Endothelial cell of umbilical vein (primary cell): ENCODE data around the gene RASAL2. TPM values are rescaled to one million over a fixed set of nuclear protein-coding genes. Genes with fewer than 3 reads are reported as not detected.

Experiments
- BruUV-seq: library from RNA; stranded (reverse); fragments of 400-500 nt; replicated peaks from 2 replicates; lab custom pipeline; 2021; lab: Mats Ljungman, UMichigan
- CTCF ChIA-PET: fragments of 300-600, 350-600 bp; sonication (Branson Sonifier 250); formaldehyde crosslinking; loops from one replicate; lab custom pipeline; 2021; ENCODE audit warnings: antibody characterized with exemption, inconsistent platforms; lab: Charles Lee
- POLR2A ChIA-PET: fragments of 300-600, 350-600 bp; sonication (Branson Sonifier 250); formaldehyde crosslinking; loops from one replicate; lab custom pipeline; 2021; ENCODE audit warnings: antibody characterized with exemption, inconsistent platforms; lab: Charles Lee
- DNase-seq: peaks from one replicate; pipeline ENCODE4 v3.0.0-alpha.2; 2011; ENCODE audit warnings: low read depth, low spot score
- FAIRE-seq: peaks from 2 replicates; lab custom pipeline; 2011; peaks lifted over from hg19 to GRCh38; lab: Jason Lieb, UNC
- H2AFZ ChIP-seq: 2 replicates; pipeline ENCODE4 v1.6.0; 2012; ENCODE audit warnings: low read depth, low read length, control low read depth, inconsistent platforms
- H3K27ac ChIP-seq: 2 replicates; pipeline ENCODE4 v1.5.1; 2011; ENCODE audit warnings: low read depth, mild to moderate bottlenecking, control low read depth, low read length, moderate library complexity; ENCODE audit not compliant: insufficient read depth
- H3K27me3 ChIP-seq, 2 experiments: 2 replicates each; pipeline versions ENCODE4 v1.6.0 to v1.6.1; 2011; ENCODE audit warnings: low read length in 2 of 2, mixed read lengths in 1 of 2; ENCODE audit not compliant: control insufficient read depth in 2 of 2, insufficient read depth in 2 of 2
- H3K36me3 ChIP-seq, 2 experiments: 2 replicates in 1 of 2; 3 replicates in 1 of 2; pipeline ENCODE4 v1.5.1; 2011; ENCODE audit warnings: low read length in 2 of 2, mild to moderate bottlenecking in 1 of 2, moderate library complexity in 1 of 2; ENCODE audit not compliant: control insufficient read depth in 2 of 2, insufficient read depth in 2 of 2; ENCODE audit errors: extremely low read depth in 1 of 2
- H3K4me1 ChIP-seq: 3 replicates; pipeline ENCODE4 v1.5.1; 2011; ENCODE audit warnings: mild to moderate bottlenecking, low read length; ENCODE audit not compliant: control insufficient read depth, insufficient read depth; ENCODE audit errors: extremely low read depth
- H3K4me2 ChIP-seq: 2 replicates; pipeline ENCODE4 v1.6.1; 2011; ENCODE audit warnings: low read length, control low read depth, mixed read lengths; ENCODE audit not compliant: insufficient read depth
- H3K4me3 ChIP-seq, 3 experiments: fragments of 200-600 bp in 1 of 3; sonication (generic), shearing (Covaris generic) in 1 of 3; replicated peaks in 1 of 3; 2 replicates each; pipeline ENCODE4 v1.5.1; 2011 to 2016; ENCODE audit warnings: control low read depth in 3 of 3, low read length in 3 of 3, mild to moderate bottlenecking in 2 of 3, inconsistent platforms in 1 of 3, low read depth in 1 of 3, moderate library complexity in 1 of 3; ENCODE audit not compliant: insufficient read depth in 1 of 3
- H3K79me2 ChIP-seq: 2 replicates; pipeline ENCODE4 v1.6.0; 2012; ENCODE audit warnings: low read length, inconsistent platforms; ENCODE audit not compliant: control insufficient read depth, insufficient read depth
- H3K9ac ChIP-seq: replicated peaks from 2 replicates; pipeline ENCODE3; 2011; ENCODE audit warnings: low read length, control low read depth; ENCODE audit not compliant: insufficient read depth; ENCODE audit errors: extremely low read depth
- H3K9me1 ChIP-seq: replicated peaks from 3 replicates; pipeline ENCODE4 v1.6.0; 2011; ENCODE audit warnings: mild to moderate bottlenecking, low read length; ENCODE audit not compliant: control insufficient read depth, insufficient read depth; ENCODE audit errors: extremely low read depth
- H3K9me3 ChIP-seq: replicated peaks from 2 replicates; pipeline ENCODE4 v1.5.1; 2012; ENCODE audit warnings: low read length, inconsistent platforms; ENCODE audit not compliant: control insufficient read depth, insufficient read depth
- H4K20me1 ChIP-seq: replicated peaks from 2 replicates; pipeline ENCODE3; 2011; ENCODE audit warnings: mild to moderate bottlenecking, low read length; ENCODE audit not compliant: control insufficient read depth, insufficient read depth; ENCODE audit errors: extremely low read depth
- POLR2AphosphoS5 ChIP-seq: IDR thresholded peaks from 2 replicates; pipeline ENCODE4 v1.6.1; 2012; ENCODE audit warnings: low read depth, mild to moderate bottlenecking, control low read depth, low read length, moderate library complexity; ENCODE audit not compliant: insufficient read depth
- dilution Hi-C: fragments of 300-500 bp; cut with MboI; formaldehyde crosslinking; loops from one replicate; pipeline ENCODE4 v1.15.0; 2019; ENCODE audit warnings: low sequenced_read_pairs; ENCODE audit not compliant: extremely low pct_ligation_motif_present
- intact Hi-C: fragments of 100-400 bp; cut with micrococcal nuclease; formaldehyde crosslinking; loops from one replicate; pipeline ENCODE4 v1.10.0; 2022
- polyA plus RNA-seq, 4 experiments: library from polyadenylated mRNA; depleted of rRNA in 3 of 4; stranded (reverse) in 3 of 4; unstranded in 1 of 4; fragments of >200 nt; gene quantifications; 2 replicates each; pipeline versions ENCODE4 v1.2.1 to v1.2.3, GENCODE V29; 2011 to 2012; ENCODE audit warnings: missing spikeins in 1 of 4
- total RNA-seq: library from RNA; stranded (reverse); gene quantifications from 2 replicates; pipeline ENCODE4 v1.2.3, GENCODE V29; 2021

The RASAL2 gene
- total and polyA plus RNA-seq, 2 donors (not counting 3 experiments of a cell fraction or from before 2014, with no cell fraction given) = 12.5 to 15.5 TPM

DNA sequence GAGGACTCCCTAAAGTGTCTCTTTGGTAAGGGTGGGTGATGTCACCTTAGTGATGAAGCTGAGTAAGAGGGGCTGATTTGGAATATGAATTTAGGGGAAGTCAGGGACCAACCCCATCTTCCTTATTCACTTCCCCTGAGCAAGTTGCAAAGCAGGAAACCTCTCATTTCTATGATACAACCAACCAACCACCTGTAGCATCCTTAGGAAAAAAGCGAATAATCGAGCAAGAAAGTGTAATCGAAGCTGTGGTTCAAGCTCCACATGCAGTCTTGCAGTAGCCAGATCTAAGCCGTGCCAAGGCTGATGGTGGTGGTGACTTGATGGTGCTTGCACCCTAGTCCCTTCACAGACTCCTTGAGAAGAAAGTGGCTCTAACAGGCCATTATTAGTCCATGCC, 422.2 kb downstream of the RASAL2 start:
- no peak overlapping the region for H2AFZ ChIP-seq
- no peak for FAIRE-seq
- peaks cover 0 to 5% of the 10 kb centered on the region in 2 experiments for H3K27me3 ChIP-seq
- no TSS peak for BruUV-seq
- H3K27ac ChIP-seq = no peak overlapping the region
- no peaks in the 10 kb centered on the region for H3K79me2 ChIP-seq
- POLR2A ChIA-PET = no interaction called here
- CTCF ChIA-PET = interaction anchor here (0.9 to 2.5 kb wide), 5 partner anchors 15 to 216 kb away, joined by 3 to 14 read pairs (median 4); no protein-coding TSS in a partner anchor
- H3K9me3 ChIP-seq = no peaks in the 10 kb centered on the region
- H3K9ac ChIP-seq = no peak overlapping the region
- H4K20me1 ChIP-seq = no peaks in the 10 kb centered on the region
- intact Hi-C loops = no loop called here
- H3K36me3 ChIP-seq = no peaks in the 10 kb centered on the region
- H3K9me1 ChIP-seq = no peaks in the 10 kb centered on the region
- no peak for DNase-seq
- TF ChIP-seq POLR2AphosphoS5 = no peak
- no peaks in the 10 kb centered on the region for H3K4me1 ChIP-seq
- H3K4me2 ChIP-seq = no peak overlapping the region
- dilution Hi-C loops = no loop called here
- H3K4me3 ChIP-seq = no peak overlapping the region

DNA sequence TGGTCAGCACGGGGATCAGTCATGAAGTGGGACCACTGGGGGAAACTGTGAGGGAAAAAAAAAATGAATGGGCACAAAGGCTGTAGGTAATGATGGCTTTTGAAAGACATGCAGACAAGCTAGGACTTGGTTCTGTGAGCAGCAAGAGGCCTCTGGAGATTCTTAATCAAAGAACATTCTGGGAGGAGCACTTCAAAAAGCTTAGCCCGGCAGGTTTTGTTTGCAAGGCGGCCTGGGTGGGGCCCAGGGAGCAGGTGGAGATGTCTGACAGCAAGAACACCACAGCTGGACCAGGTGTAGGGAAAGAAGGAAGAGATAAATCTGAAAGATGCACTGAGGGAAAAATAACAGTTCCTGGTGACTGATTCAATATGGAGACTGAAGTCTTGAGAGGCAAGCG, 425.0 kb downstream of the RASAL2 start:
- no peaks in the 10 kb centered on the region for H3K9me3 ChIP-seq
- dilution Hi-C loops (no loop called here), intact Hi-C loops (no loop called here)
- no peak overlapping the region for H3K9ac ChIP-seq
- DNase-seq (no peak), FAIRE-seq (no peak)
- ChIA-PET POLR2A (no interaction called here), CTCF (interaction anchor here (1.4 kb wide), 1 partner anchor 208 kb away, joined by 3 read pairs; no protein-coding TSS in a partner anchor)
- no peak overlapping the region for H3K4me2 ChIP-seq
- no peak for TF ChIP-seq POLR2AphosphoS5
- peaks cover 0 to 3% of the 10 kb centered on the region in 2 experiments for H3K27me3 ChIP-seq
- H2AFZ ChIP-seq = no peak overlapping the region
- no peak overlapping the region for H3K4me3 ChIP-seq
- H3K36me3 ChIP-seq = no peaks in the 10 kb centered on the region
- no TSS peak for BruUV-seq
- H3K4me1 ChIP-seq = no peaks in the 10 kb centered on the region
- H4K20me1 ChIP-seq = no peaks in the 10 kb centered on the region
- H3K79me2 ChIP-seq = no peaks in the 10 kb centered on the region
- no peaks in the 10 kb centered on the region for H3K9me1 ChIP-seq
- H3K27ac ChIP-seq = no peak overlapping the region
